Loucy (cell line): Measurements from ENCODE around the gene UPK1A.

Experiments
- H2AFZ ChIP-seq: fragments of 200-600 bp; sonication (generic); 2 replicates; pipeline ENCODE4 v1.6.0; 2016; ENCODE audit warnings: antibody characterized with exemption, mild to moderate bottlenecking, low read length, moderate library complexity
- H3F3A ChIP-seq: fragments of 200-600 bp; 2 replicates; pipeline ENCODE4 v1.6.0; 2016; ENCODE audit warnings: antibody characterized with exemption, low read depth, mild to moderate bottlenecking
- H3K27me3 ChIP-seq: fragments of 200-600 bp; sonication (generic); 2 replicates; pipeline ENCODE4 v1.6.1; 2014; ENCODE audit warnings: low read length, mild to moderate bottlenecking; ENCODE audit not compliant: insufficient read depth, poor library complexity, severe bottlenecking
- H3K36me3 ChIP-seq: fragments of 200-600 bp; sonication (generic); 2 replicates; pipeline ENCODE4 v1.6.1; 2016; ENCODE audit warnings: low read length; ENCODE audit not compliant: insufficient read depth
- H3K4me1 ChIP-seq: fragments of 200-600 bp; sonication (generic); 2 replicates; pipeline ENCODE4 v1.5.1; 2014; ENCODE audit warnings: low read length, mild to moderate bottlenecking; ENCODE audit not compliant: insufficient read depth, poor library complexity, severe bottlenecking
- H3K4me2 ChIP-seq: fragments of 200-600 bp; sonication (generic); 2 replicates; pipeline ENCODE4 v1.6.0; 2014; ENCODE audit warnings: antibody characterized with exemption, low read length, low read depth, mild to moderate bottlenecking; ENCODE audit not compliant: poor library complexity, severe bottlenecking
- H3K4me3 ChIP-seq: fragments of 200-600 bp; sonication (generic); 2 replicates; pipeline ENCODE4 v1.5.1; 2014; ENCODE audit warnings: low read length, mild to moderate bottlenecking, mixed read lengths; ENCODE audit not compliant: poor library complexity, severe bottlenecking
- H3K79me2 ChIP-seq: fragments of 200-600 bp; sonication (generic); 2 replicates; pipeline ENCODE4 v1.6.1; 2014; ENCODE audit warnings: low read length; ENCODE audit not compliant: insufficient read depth
- H3K9ac ChIP-seq: fragments of 200-600 bp; sonication (generic); 2 replicates; pipeline ENCODE4 v1.6.0; 2014; ENCODE audit warnings: mild to moderate bottlenecking, low read depth, low read length, moderate library complexity; ENCODE audit not compliant: poor library complexity, severe bottlenecking
- H3K9me2 ChIP-seq: fragments of 200-600 bp; sonication (generic); replicated peaks from 2 replicates; pipeline ENCODE4 v1.6.1; 2016; ENCODE audit warnings: low read depth, low read length, mixed read lengths
- H3K9me3 ChIP-seq: fragments of 200-600 bp; sonication (generic); 2 replicates; pipeline ENCODE4 v1.6.1; 2014; ENCODE audit warnings: mild to moderate bottlenecking, antibody characterized with exemption, low read length, low read depth; ENCODE audit not compliant: insufficient read depth
- H4K20me1 ChIP-seq: fragments of 200-600 bp; sonication (generic); 2 replicates; pipeline ENCODE4 v1.6.0; 2014; ENCODE audit warnings: antibody characterized with exemption, low read length, mild to moderate bottlenecking; ENCODE audit not compliant: insufficient read depth, poor library complexity, severe bottlenecking
- CTCF ChIP-seq: fragments of 200-600 bp; sonication (generic); conservative IDR thresholded peaks from 2 replicates; pipeline ENCODE4 v1.5.1; 2014; ENCODE audit warnings: mild to moderate bottlenecking, antibody characterized with exemption, low read length
- EZH2phosphoT487 ChIP-seq: fragments of 200-600 bp; IDR thresholded peaks from 2 replicates; pipeline ENCODE4 v1.6.1; 2018; ENCODE audit warnings: antibody characterized with exemption, mild to moderate bottlenecking, moderate library complexity, borderline replicate concordance

UPK1A gene

GRCh38 chr19:35670686-35671085 is 4.4 kb downstream of the UPK1A start:
- Histone ChIP-seq H4K20me1 (no peaks in the 10 kb centered on the region), H3K9ac (no peak overlapping the region), H3K9me2 (no peaks in the 10 kb centered on the region), H3K4me1 (no peaks in the 10 kb centered on the region), H3K9me3 (no peaks in the 10 kb centered on the region), H3F3A (no peaks in the 10 kb centered on the region), H3K79me2 (no peaks in the 10 kb centered on the region), H3K4me3 (no peak overlapping the region), H3K4me2 (no peak overlapping the region), H2AFZ (no peak overlapping the region), H3K27me3 (no peaks in the 10 kb centered on the region), H3K36me3 (no peaks in the 10 kb centered on the region)
- no peak for TF ChIP-seq CTCF
- no peak for TF ChIP-seq EZH2phosphoT487

GRCh38 chr19:35671818-35672217 is 5.5 kb downstream of the UPK1A start:
- TF ChIP-seq EZH2phosphoT487 (no peak), CTCF (no peak)
- H4K20me1 ChIP-seq = no peaks in the 10 kb centered on the region
- no peaks in the 10 kb centered on the region for H3K27me3 ChIP-seq
- H2AFZ ChIP-seq = no peak overlapping the region
- H3K4me3 ChIP-seq = no peak overlapping the region
- H3F3A ChIP-seq = no peaks in the 10 kb centered on the region
- H3K9ac ChIP-seq = no peak overlapping the region
- no peaks in the 10 kb centered on the region for H3K9me3 ChIP-seq
- no peaks in the 10 kb centered on the region for H3K79me2 ChIP-seq
- H3K4me1 ChIP-seq = no peaks in the 10 kb centered on the region
- no peaks in the 10 kb centered on the region for H3K36me3 ChIP-seq
- no peaks in the 10 kb centered on the region for H3K9me2 ChIP-seq
- no peak overlapping the region for H3K4me2 ChIP-seq

DNA sequence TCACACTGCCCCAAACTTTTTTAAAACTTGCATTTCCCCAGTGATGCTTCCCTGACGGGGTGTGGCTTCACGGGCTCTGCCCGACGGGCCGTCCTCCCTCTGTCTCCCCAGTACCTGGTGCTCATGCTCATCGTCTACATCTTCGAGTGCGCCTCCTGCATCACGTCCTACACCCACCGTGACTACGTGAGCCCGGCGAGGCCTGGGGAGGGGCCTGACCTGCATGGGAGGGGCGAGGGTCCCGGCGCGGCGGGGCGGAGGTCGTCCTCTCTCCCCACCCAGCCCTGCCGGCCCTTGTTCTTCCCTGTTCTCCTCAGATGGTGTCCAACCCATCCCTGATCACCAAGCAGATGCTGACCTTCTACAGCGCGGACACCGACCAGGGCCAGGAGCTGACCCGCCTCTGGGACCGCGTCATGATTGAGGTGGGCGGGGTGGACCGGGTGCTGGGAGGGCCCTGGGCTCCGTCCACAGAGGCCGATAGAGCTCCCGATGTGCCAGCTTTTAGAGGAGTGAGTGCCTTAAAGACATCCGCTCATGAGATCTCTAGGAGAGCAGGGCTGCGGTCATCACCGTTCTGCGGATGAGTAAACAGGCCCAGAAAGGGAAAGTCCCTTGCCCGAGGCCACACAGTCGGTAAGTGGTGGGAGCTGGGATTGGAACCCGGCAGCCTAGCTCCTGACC is 6.9 kb downstream of the UPK1A start:
- H3K4me3 ChIP-seq = no peak overlapping the region
- no peaks in the 10 kb centered on the region for H3K9me2 ChIP-seq
- H3K79me2 ChIP-seq = no peaks in the 10 kb centered on the region
- TF ChIP-seq CTCF (no peak), EZH2phosphoT487 (no peak)
- no peak overlapping the region for H3K9ac ChIP-seq
- no peak overlapping the region for H3K4me2 ChIP-seq
- H3K36me3 ChIP-seq = no peaks in the 10 kb centered on the region
- no peaks in the 10 kb centered on the region for H3K9me3 ChIP-seq
- no peaks in the 10 kb centered on the region for H3K27me3 ChIP-seq
- H4K20me1 ChIP-seq = no peaks in the 10 kb centered on the region
- H3K4me1 ChIP-seq = no peaks in the 10 kb centered on the region
- H3F3A ChIP-seq = no peaks in the 10 kb centered on the region
- H2AFZ ChIP-seq = no peak overlapping the region
